SK-N-SH (cell line): ENCODE measurements around the gene KCNH8. TPM values are rescaled to one million over a fixed set of nuclear protein-coding genes. Genes with fewer than 3 reads are reported as not detected.
"Not testable (repeated sequence)": the region's sequence is repeated elsewhere in the genome, so short reads cannot be mapped to it uniquely, and the experiment has no call there.

Experiments used
- CTCF ChIA-PET: fragments of 300-600, 350-600 bp; formaldehyde crosslinking; extraction: SDS; loops from one replicate; lab custom pipeline; 2021; lab: Yijun Ruan, JAX
- POLR2A ChIA-PET: fragments of 350-600 bp; sonication (Branson Sonifier 250); formaldehyde crosslinking; extraction: SDS; loops from one replicate; lab custom pipeline; 2020; ENCODE audit warnings: antibody characterized with exemption, inconsistent platforms; lab: Yijun Ruan, JAX
- DNase-seq: peaks from one replicate; pipeline ENCODE4 v3.0.0; 2012
- H2AFZ ChIP-seq: fragments of 200-600 bp; sonication (generic); 2 replicates; pipeline ENCODE4 v1.8.1; 2016; ENCODE audit warnings: antibody characterized with exemption, mild to moderate bottlenecking, low read depth
- H3F3A ChIP-seq: fragments of 200-600 bp; sonication (generic); replicated peaks from 2 replicates; pipeline ENCODE3; 2016; ENCODE audit warnings: antibody characterized with exemption, mild to moderate bottlenecking; ENCODE audit not compliant: insufficient read depth
- H3K27ac ChIP-seq, 2 experiments: fragments of 200-500 bp in 1 of 2; fragments of 200-600 bp in 1 of 2; sonication (Bioruptor generic) in 1 of 2; sonication (generic), shearing (Covaris generic) in 1 of 2; 2 replicates each; pipeline versions ENCODE4 v1.5.1 to v1.6.1; 2014 to 2016; ENCODE audit warnings: low read depth in 2 of 2, inconsistent platforms in 1 of 2, low read length in 1 of 2, mild to moderate bottlenecking in 1 of 2, mixed read lengths in 1 of 2
- H3K27me3 ChIP-seq: fragments of 200-600 bp; sonication (generic), shearing (Covaris generic); 2 replicates; pipeline ENCODE4 v1.6.1; 2016; ENCODE audit warnings: mixed run types; ENCODE audit not compliant: insufficient read depth
- H3K36me3 ChIP-seq, 2 experiments: fragments of 200-500 bp in 1 of 2; fragments of 200-600 bp in 1 of 2; sonication (Bioruptor generic) in 1 of 2; sonication (generic) in 1 of 2; replicated peaks in 1 of 2; 2 replicates each; pipeline versions ENCODE3 to v1.5.1; 2014 to 2016; ENCODE audit warnings: low read length in 1 of 2, mild to moderate bottlenecking in 1 of 2; ENCODE audit not compliant: insufficient read depth in 2 of 2, control insufficient read depth in 1 of 2
- H3K4me1 ChIP-seq, 2 experiments: fragments of 200-500 bp in 1 of 2; fragments of 200-600 bp in 1 of 2; sonication (Bioruptor generic) in 1 of 2; sonication (generic), shearing (Covaris generic) in 1 of 2; 2 replicates each; pipeline versions ENCODE4 v1.5.1 to v1.6.1; 2014 to 2016; ENCODE audit warnings: low read depth in 1 of 2, low read length in 1 of 2, mixed run types in 1 of 2; ENCODE audit not compliant: insufficient read depth in 2 of 2, control insufficient read depth in 1 of 2
- H3K4me2 ChIP-seq: fragments of 200-600 bp; sonication (generic), shearing (Covaris generic); 2 replicates; pipeline ENCODE4 v1.6.1; 2017; ENCODE audit warnings: mixed run types
- H3K4me3 ChIP-seq, 2 experiments: fragments of 200-500 bp in 1 of 2; fragments of 200-600 bp in 1 of 2; sonication (Bioruptor generic) in 1 of 2; sonication (generic), shearing (Covaris generic) in 1 of 2; 2 replicates each; pipeline versions ENCODE4 v1.5.1 to v1.8.1; 2014 to 2016; ENCODE audit warnings: low read depth in 2 of 2, inconsistent platforms in 1 of 2, low read length in 1 of 2, mild to moderate bottlenecking in 1 of 2, mixed read lengths in 1 of 2, moderate library complexity in 1 of 2
- H3K79me2 ChIP-seq: fragments of 200-600 bp; sonication (generic); 2 replicates; pipeline ENCODE4 v1.8.1; 2017; ENCODE audit warnings: mild to moderate bottlenecking; ENCODE audit not compliant: insufficient read depth
- H3K9ac ChIP-seq: fragments of 200-600 bp; sonication (generic); 2 replicates; pipeline ENCODE4 v1.6.1; 2017; ENCODE audit warnings: mixed run types
- H3K9me2 ChIP-seq: fragments of 200-600 bp; sonication (generic); 2 replicates; pipeline ENCODE4 v1.6.1; 2017; ENCODE audit warnings: mixed run types
- H3K9me3 ChIP-seq: fragments of 200-600 bp; sonication (generic); 2 replicates; pipeline ENCODE4 v1.6.1; 2017; ENCODE audit warnings: mixed run types, mild to moderate bottlenecking, moderate library complexity
- H4K20me1 ChIP-seq: fragments of 200-600 bp; sonication (generic); 2 replicates; pipeline ENCODE4 v1.6.1; 2017; ENCODE audit warnings: mild to moderate bottlenecking, mixed run types; ENCODE audit not compliant: insufficient read depth
- CHD2 ChIP-seq: fragments of 150-350 bp; IDR thresholded peaks from 2 replicates; pipeline ENCODE4 v1.6.1; 2018; ENCODE audit warnings: low read length; ENCODE audit not compliant: partially characterized antibody
- EP300 ChIP-seq, 2 experiments: IDR thresholded peaks; 2 replicates each; pipeline versions ENCODE4 v1.4.0 to v1.6.1; 2012; ENCODE audit warnings: borderline replicate concordance in 1 of 2, low read depth in 1 of 2, low read length in 1 of 2
- FOSL2 ChIP-seq: IDR thresholded peaks from 2 replicates; pipeline ENCODE4 v1.4.0; 2012; ENCODE audit warnings: low read depth, mild to moderate bottlenecking, moderate library complexity, borderline replicate concordance
- GATA2 ChIP-seq: sonication (generic); formaldehyde crosslinking; IDR thresholded peaks from 2 replicates; pipeline ENCODE4 v1.5.0; 2020; ENCODE audit warnings: mild to moderate bottlenecking, missing genetic modification reagents
- IRF3 ChIP-seq: fragments of 150-350 bp; IDR thresholded peaks from 2 replicates; pipeline ENCODE4 v1.6.1; 2016; ENCODE audit warnings: mild to moderate bottlenecking, low read depth, low read length
- JUND ChIP-seq: IDR thresholded peaks from 2 replicates; pipeline ENCODE4 v1.4.0; 2012
- MXI1 ChIP-seq: IDR thresholded peaks from 2 replicates; pipeline ENCODE4 v1.6.1; 2012; ENCODE audit warnings: mild to moderate bottlenecking, low read depth, low read length, improper control_type of control experiment
- RCOR1 ChIP-seq: fragments of 150-350 bp; IDR thresholded peaks from 2 replicates; pipeline ENCODE4 v1.6.1; 2017; ENCODE audit warnings: antibody characterized with exemption, low read length
- REST ChIP-seq: IDR thresholded peaks from 2 replicates; pipeline ENCODE4 v1.6.1; 2012; ENCODE audit warnings: mild to moderate bottlenecking, low read depth, low read length, moderate library complexity
- RFX5 ChIP-seq: IDR thresholded peaks from 2 replicates; pipeline ENCODE4 v1.6.1; 2012; ENCODE audit warnings: mild to moderate bottlenecking, improper control_type of control experiment, low read length
- SIN3A ChIP-seq: IDR thresholded peaks from 2 replicates; pipeline ENCODE4 v1.6.1; 2012; ENCODE audit warnings: low read depth, mild to moderate bottlenecking, low read length, moderate library complexity, borderline replicate concordance
- USF2 ChIP-seq: fragments of 150-350 bp; IDR thresholded peaks from 2 replicates; pipeline ENCODE4 v1.6.1; 2017; ENCODE audit warnings: antibody characterized with exemption, low read length, low read depth, borderline replicate concordance
- YY1 ChIP-seq: IDR thresholded peaks from 2 replicates; pipeline ENCODE4 v1.4.0; 2012; ENCODE audit warnings: low read depth, mild to moderate bottlenecking
- WGBS: methylation state at CpG from one replicate; pipeline ENCODE4 v1.1.6; 2017; ENCODE audit warnings: low lambda C conversion rate; 5-methylcytosine and 5-hydroxymethylcytosine counted together
- polyA plus RNA-seq, 3 experiments: library from polyadenylated mRNA; depleted of rRNA; stranded (reverse); fragments of >200 nt; gene quantifications; 2 replicates each; pipeline ENCODE4 v1.2.3, GENCODE V29; 2012

The KCNH8 gene
- polyA plus RNA-seq, 1 of the 3 experiments (the other 2 are of a cell fraction), result 0.05 TPM

- DNase-seq, result no peak
- Histone ChIP-seq H4K20me1 (no peaks in the 10 kb centered on the region), H3K79me2 (no peaks in the 10 kb centered on the region), H3K9me3 (no peaks in the 10 kb centered on the region), H2AFZ (no peak overlapping the region), H3K36me3 (no peaks in the 10 kb centered on the region), H3K9ac (no peak overlapping the region), H3K27me3 (no peaks in the 10 kb centered on the region), H3K4me1 (peaks cover 0 to 5% of the 10 kb centered on the region in 2 experiments; a peak in 2 of 4 replicates)
- CTCF ChIA-PET, result interaction anchor here (1.0 to 1.7 kb wide), 3 partner anchors 17 to 85 kb away, joined by 3 to 4 read pairs (median 3); no protein-coding TSS in a partner anchor
- POLR2A ChIA-PET, result no interaction called here
- TF ChIP-seq EP300 (IDR thresholded peaks at IDR 0.05; ENCODE audit: borderline replicate concordance in 1 of 2, low read depth in 1 of 2, low read length in 1 of 2) (no peak), FOSL2 (no peak)
- TF ChIP-seq, all 33 proteins: peak for 0
- Histone ChIP-seq H3K9me2 (no peaks in the 10 kb centered on the region), H3F3A (no peaks in the 10 kb centered on the region), H3K27ac (no peak overlapping the region), H3K4me2 (no peak overlapping the region), H3K4me3 (no peak overlapping the region)
- 64% methylated on average over 4 of the region's 4 CpGs for WGBS
Observed at GRCh38 chr3:19231792-19232461, 83.6 kb downstream of the KCNH8 start.

GRCh38 chr3:19232566-19232965, 84.3 kb downstream of the KCNH8 start:
- 34% methylated on average over 2 of the region's 2 CpGs for WGBS
- Histone ChIP-seq H3K9me3 (no peaks in the 10 kb centered on the region), H3K79me2 (no peaks in the 10 kb centered on the region), H3K4me1 (peaks cover 0 to 5% of the 10 kb centered on the region in 2 experiments; a peak in 2 of 4 replicates), H2AFZ (no peak overlapping the region), H3K9ac (no peak overlapping the region), H3K27ac (no peak overlapping the region), H3K9me2 (no peaks in the 10 kb centered on the region), H3F3A (no peaks in the 10 kb centered on the region), H4K20me1 (no peaks in the 10 kb centered on the region), H3K4me3 (no peak overlapping the region), H3K36me3 (no peaks in the 10 kb centered on the region), H3K4me2 (no peak overlapping the region), H3K27me3 (no peaks in the 10 kb centered on the region)
- CTCF ChIA-PET, result interaction anchor here (1.3 to 1.7 kb wide), 2 partner anchors 18 to 85 kb away, joined by 3 to 4 read pairs; no protein-coding TSS in a partner anchor
- DNase-seq, result no peak
- POLR2A ChIA-PET, result no interaction called here
- TF ChIP-seq MXI1 (no peak), RFX5 (no peak), USF2 (no peak), CHD2 (no peak), RCOR1 (no peak), FOSL2 (no peak), IRF3 (no peak), REST (no peak), JUND (no peak), SIN3A (no peak), YY1 (no peak), GATA2 (no peak)

GRCh38 chr3:19233882-19234784, 85.8 kb downstream of the KCNH8 start:
- H3K9ac ChIP-seq, H2AFZ ChIP-seq, H3K4me3 ChIP-seq, H3K36me3 ChIP-seq, CTCF ChIA-PET, H3K9me2 ChIP-seq, H3F3A ChIP-seq, H3K79me2 ChIP-seq, H4K20me1 ChIP-seq, H3K4me2 ChIP-seq, H3K27me3 ChIP-seq, H3K27ac ChIP-seq, DNase-seq, H3K4me1 ChIP-seq, POLR2A ChIA-PET, H3K9me3 ChIP-seq: not testable (repeated sequence)
- 80% methylated on average over 35 of the region's 53 CpGs for WGBS
